Activated CD8-positive, alpha-beta T cell treated with anti-CD3 and anti-CD28 coated beads for 36 hours (primary cell): ENCODE measurements around the gene TMEM209. TPM values are rescaled to one million over a fixed set of nuclear protein-coding genes. Genes with fewer than 3 reads are reported as not detected.
A peak's percentile ranks its signal among the peaks of the same experiment; 100 is the strongest.

Experiments used
- ATAC-seq: fragments of 200-7000 bp; cut with Tn5 transposase; one replicate; pipeline ENCODE4 v1.10.0; 2021; ENCODE audit warnings: mild to moderate bottlenecking, moderate library complexity
- CTCF ChIA-PET: fragments of 350-600 bp; sonication (Branson Sonifier 250); formaldehyde crosslinking; loops from one replicate; lab custom pipeline; 2021; ENCODE audit warnings: antibody characterized with exemption; lab: Charles Lee
- POLR2A ChIA-PET: fragments of 350-600 bp; sonication (Branson Sonifier 250); formaldehyde crosslinking; loops from one replicate; lab custom pipeline; 2021; ENCODE audit warnings: antibody characterized with exemption; lab: Charles Lee
- DNase-seq: peaks from one replicate; pipeline ENCODE4 v3.0.0-alpha.2; 2020
- H3K27ac Mint-ChIP-seq: one replicate; pipeline ENCODE4 v1.8.0; 2021; ENCODE audit warnings: mild to moderate bottlenecking, mixed read lengths
- H3K27me3 Mint-ChIP-seq: one replicate; pipeline ENCODE4 v1.8.0; 2021; ENCODE audit warnings: mixed read lengths
- H3K36me3 Mint-ChIP-seq: one replicate; pipeline ENCODE4 v1.8.0; 2021; ENCODE audit warnings: low read depth, mixed read lengths
- H3K4me1 Mint-ChIP-seq: one replicate; pipeline ENCODE4 v1.8.0; 2021; ENCODE audit warnings: low read depth, mixed read lengths
- H3K4me3 Mint-ChIP-seq: one replicate; pipeline ENCODE4 v1.8.0; 2021; ENCODE audit warnings: mild to moderate bottlenecking, moderate library complexity, mixed read lengths
- H3K9me3 Mint-ChIP-seq: one replicate; pipeline ENCODE4 v1.8.0; 2021; ENCODE audit warnings: mixed read lengths
- CTCF ChIP-seq: fragments of 200-600 bp; IDR thresholded peaks from one replicate; pipeline ENCODE4 v1.8.0; 2022; ENCODE audit warnings: antibody characterized with exemption, mild to moderate bottlenecking
- intact Hi-C: fragments of 100-400 bp; cut with micrococcal nuclease; formaldehyde crosslinking; loops from one replicate; pipeline ENCODE4 v1.10.0; 2022
- total RNA-seq, 2 experiments: library from RNA; stranded (reverse); gene quantifications; one replicate each; pipeline ENCODE4 v1.2.3, GENCODE V29; 2021

The TMEM209 gene
- total RNA-seq, 2 experiments from 2014 or later: 36.1 to 45.6 TPM

- POLR2A ChIA-PET: interaction anchor here (0.5 to 1.1 kb wide), 2 partner anchors 32 to 41 kb away, joined by 3 to 4 read pairs; no protein-coding TSS in a partner anchor
- Mint-ChIP-seq H3K9me3 (no peaks in the 10 kb centered on the region), H3K4me1 (peaks cover 12% of the 10 kb centered on the region), H3K27ac (peak overlapping the region; percentile 2), H3K36me3 (no peaks in the 10 kb centered on the region), H3K27me3 (no peaks in the 10 kb centered on the region), H3K4me3 (peak overlapping the region; percentile 51)
- CTCF ChIA-PET: interaction anchor here (1.4 kb wide), 1 partner anchor 79 kb away, joined by 3 read pairs; no protein-coding TSS in a partner anchor
- intact Hi-C loops: no loop called here
- DNase-seq (no peak), ATAC-seq (peak; percentile 3)
- no peak for TF ChIP-seq CTCF
Measured at GRCh38 chr7:130141884-130142653, 63.1 kb downstream of the TMEM209 start.

GRCh38 chr7:130141161-130141883 lies 63.9 kb downstream of the TMEM209 start:
- DNase-seq (peak; percentile 64), ATAC-seq (peak; percentile 81)
- Mint-ChIP-seq H3K4me1 (peaks cover 16% of the 10 kb centered on the region), H3K9me3 (no peaks in the 10 kb centered on the region), H3K4me3 (peak overlapping the region; percentile 51), H3K27me3 (no peaks in the 10 kb centered on the region), H3K27ac (peak overlapping the region; percentile 53), H3K36me3 (no peaks in the 10 kb centered on the region)
- no peak for TF ChIP-seq CTCF
- ChIA-PET POLR2A (interaction anchor here (1.0 to 1.1 kb wide), 2 partner anchors 42 to 63 kb away, joined by 3 read pairs; no protein-coding TSS in a partner anchor), CTCF (interaction anchor here (0.7 to 1.4 kb wide), 4 partner anchors 14 to 79 kb away, joined by 3 to 4 read pairs (median 3); no protein-coding TSS in a partner anchor)
- intact Hi-C loops: no loop called here

GRCh38 chr7:130140551-130141160 lies 64.5 kb downstream of the TMEM209 start:
- intact Hi-C loops: no loop called here
- Mint-ChIP-seq H3K4me1 (peaks cover 20% of the 10 kb centered on the region), H3K27me3 (no peaks in the 10 kb centered on the region), H3K27ac (peak overlapping the region; percentile 53), H3K4me3 (peak overlapping the region; percentile 51), H3K9me3 (no peaks in the 10 kb centered on the region), H3K36me3 (peaks cover 2% of the 10 kb centered on the region)
- ATAC-seq (no peak), DNase-seq (no peak)
- CTCF ChIA-PET: interaction anchor here (0.7 to 1.4 kb wide), 3 partner anchors 13 to 69 kb away, joined by 3 to 4 read pairs (median 3); no protein-coding TSS in a partner anchor
- POLR2A ChIA-PET: interaction anchor here (1.0 to 1.1 kb wide), 2 partner anchors 42 to 64 kb away, joined by 3 read pairs; no protein-coding TSS in a partner anchor
- no peak for TF ChIP-seq CTCF

- H3K27me3 Mint-ChIP-seq: no peaks in the 10 kb centered on the region
- intact Hi-C loops: no loop called here
- H3K27ac Mint-ChIP-seq: no peak overlapping the region
- no peaks in the 10 kb centered on the region for H3K9me3 Mint-ChIP-seq
- ChIA-PET CTCF (interaction anchor here (1.2 kb wide), 2 partner anchors 33 to 66 kb away, joined by 3 read pairs; no protein-coding TSS in a partner anchor), POLR2A (no interaction called here)
- no peak for DNase-seq
- no peak for ATAC-seq
- no peak overlapping the region for H3K4me3 Mint-ChIP-seq
- TF ChIP-seq CTCF: no peak
- H3K36me3 Mint-ChIP-seq: peaks cover 5% of the 10 kb centered on the region
- H3K4me1 Mint-ChIP-seq: peaks cover 22% of the 10 kb centered on the region
Measured at GRCh38 chr7:130139193-130139960, 65.8 kb downstream of the TMEM209 start.
